Nephron (organoid): ENCODE results near the gene CCDC9B.
A peak's percentile ranks its signal among the peaks of the same experiment; 100 is the strongest.

Experiments
- H3K27ac Mint-ChIP-seq, 3 experiments: 2 replicates each; pipeline ENCODE4 v1.8.0; 2020; ENCODE audit warnings: mixed read lengths in 3 of 3, mild to moderate bottlenecking in 2 of 3, moderate library complexity in 1 of 3
- H3K27me3 Mint-ChIP-seq: 2 replicates; pipeline ENCODE4 v1.8.0; 2021; ENCODE audit warnings: low read depth, mild to moderate bottlenecking, moderate library complexity, mixed read lengths
- H3K36me3 Mint-ChIP-seq: 2 replicates; pipeline ENCODE4 v1.8.0; 2020; ENCODE audit warnings: low read depth, mixed read lengths
- H3K4me1 Mint-ChIP-seq: 2 replicates; pipeline ENCODE4 v1.8.0; 2020; ENCODE audit warnings: mixed read lengths
- H3K4me3 Mint-ChIP-seq, 3 experiments: 2 replicates each; pipeline ENCODE4 v1.8.0; 2020; ENCODE audit warnings: mild to moderate bottlenecking in 3 of 3, mixed read lengths in 3 of 3, moderate library complexity in 2 of 3
- H3K9me3 Mint-ChIP-seq: 2 replicates; pipeline ENCODE4 v1.8.0; 2020; ENCODE audit warnings: mixed read lengths
- TF ChIP-seq, protein P1 (sequence below), 3 experiments: fragments of 200-600 bp; sonication (generic); IDR thresholded peaks; one replicate each; pipeline ENCODE4 v1.5.0; 2021; ENCODE audit warnings: antibody characterized with exemption in 3 of 3; ENCODE audit not compliant: unreplicated experiment in 3 of 3

The CCDC9B gene

DNA sequence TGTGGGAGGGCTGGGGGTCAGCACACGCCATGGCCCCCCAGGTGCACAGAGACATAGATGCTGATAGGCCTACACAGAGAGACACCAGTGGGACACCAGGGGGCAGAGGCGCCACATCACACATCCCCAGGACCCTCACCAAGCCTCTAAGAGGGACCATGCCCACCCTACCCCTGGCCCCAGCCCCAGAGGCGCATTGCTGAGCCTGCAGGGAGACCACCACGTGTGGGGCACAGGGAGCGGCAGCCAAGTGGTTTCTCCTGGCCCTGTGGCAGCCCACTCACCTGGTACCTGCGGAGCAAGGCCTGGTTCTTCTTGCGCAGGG lies 1.2 kb downstream of the CCDC9B start:
- no peaks in the 10 kb centered on the region for H3K9me3 Mint-ChIP-seq
- TF ChIP-seq, protein P1, sequence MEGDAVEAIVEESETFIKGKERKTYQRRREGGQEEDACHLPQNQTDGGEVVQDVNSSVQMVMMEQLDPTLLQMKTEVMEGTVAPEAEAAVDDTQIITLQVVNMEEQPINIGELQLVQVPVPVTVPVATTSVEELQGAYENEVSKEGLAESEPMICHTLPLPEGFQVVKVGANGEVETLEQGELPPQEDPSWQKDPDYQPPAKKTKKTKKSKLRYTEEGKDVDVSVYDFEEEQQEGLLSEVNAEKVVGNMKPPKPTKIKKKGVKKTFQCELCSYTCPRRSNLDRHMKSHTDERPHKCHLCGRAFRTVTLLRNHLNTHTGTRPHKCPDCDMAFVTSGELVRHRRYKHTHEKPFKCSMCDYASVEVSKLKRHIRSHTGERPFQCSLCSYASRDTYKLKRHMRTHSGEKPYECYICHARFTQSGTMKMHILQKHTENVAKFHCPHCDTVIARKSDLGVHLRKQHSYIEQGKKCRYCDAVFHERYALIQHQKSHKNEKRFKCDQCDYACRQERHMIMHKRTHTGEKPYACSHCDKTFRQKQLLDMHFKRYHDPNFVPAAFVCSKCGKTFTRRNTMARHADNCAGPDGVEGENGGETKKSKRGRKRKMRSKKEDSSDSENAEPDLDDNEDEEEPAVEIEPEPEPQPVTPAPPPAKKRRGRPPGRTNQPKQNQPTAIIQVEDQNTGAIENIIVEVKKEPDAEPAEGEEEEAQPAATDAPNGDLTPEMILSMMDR (IDR thresholded peaks at IDR 0.05; ENCODE audit: unreplicated experiment in 3 of 3), result no peak

DNA sequence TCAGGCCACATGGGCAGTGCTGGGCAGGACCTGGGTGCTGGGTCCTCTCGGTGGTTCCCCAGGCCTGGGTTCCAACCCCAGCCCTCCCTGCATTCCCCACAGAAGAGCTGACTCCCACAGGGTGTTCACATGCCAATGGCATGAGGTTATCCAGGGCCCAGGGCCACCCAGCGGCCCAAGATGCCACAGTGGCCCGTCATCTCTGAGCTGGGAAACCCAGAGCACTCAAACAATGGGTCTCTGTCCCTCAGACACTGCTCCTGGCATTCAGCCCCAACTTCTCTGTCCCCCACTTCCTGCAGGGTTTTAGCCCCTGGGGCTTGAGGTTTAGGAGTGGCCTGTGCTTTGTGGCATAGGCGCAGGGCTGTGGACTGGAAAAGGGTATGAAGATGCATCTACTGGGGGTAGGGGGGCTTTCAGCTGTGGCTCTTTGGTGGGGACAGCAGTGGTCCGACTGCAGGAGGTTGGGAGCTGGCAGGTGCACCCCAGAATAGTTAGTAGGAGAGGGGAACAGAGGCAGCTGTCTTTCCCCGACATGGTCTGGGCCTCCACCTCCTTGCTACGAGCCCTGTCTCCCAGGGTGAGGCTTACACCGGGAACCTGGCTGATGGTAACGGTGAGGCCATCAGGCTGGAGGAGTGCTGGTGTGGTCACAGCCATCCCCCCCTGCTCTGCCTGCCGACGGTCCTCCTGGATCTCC lies 1.7 kb downstream of the CCDC9B start:
- H3K27me3 Mint-ChIP-seq, result peaks cover 5% of the 10 kb centered on the region
- H3K4me1 Mint-ChIP-seq, result peaks cover 60% of the 10 kb centered on the region
- no peaks in the 10 kb centered on the region for H3K36me3 Mint-ChIP-seq
- no peak overlapping the region for H3K4me3 Mint-ChIP-seq
- no peaks in the 10 kb centered on the region for H3K9me3 Mint-ChIP-seq
- H3K27ac Mint-ChIP-seq, result peak overlapping the region in 2 of 3 experiments; percentile 81 to 87
- TF ChIP-seq, protein P1 (IDR thresholded peaks at IDR 0.05; ENCODE audit: unreplicated experiment in 3 of 3), result peak in 1 of 3 experiments; percentile 14

More for the DNA sequence above, 1.2 kb downstream of the CCDC9B start:
- Mint-ChIP-seq H3K4me3 (peak overlapping the region in 1 of 3 experiments; percentile 49), H3K4me1 (peaks cover 61% of the 10 kb centered on the region), H3K27me3 (peaks cover 5% of the 10 kb centered on the region), H3K27ac (peak overlapping the region; percentile 68 to 89 (median 87)), H3K36me3 (no peaks in the 10 kb centered on the region)

DNA sequence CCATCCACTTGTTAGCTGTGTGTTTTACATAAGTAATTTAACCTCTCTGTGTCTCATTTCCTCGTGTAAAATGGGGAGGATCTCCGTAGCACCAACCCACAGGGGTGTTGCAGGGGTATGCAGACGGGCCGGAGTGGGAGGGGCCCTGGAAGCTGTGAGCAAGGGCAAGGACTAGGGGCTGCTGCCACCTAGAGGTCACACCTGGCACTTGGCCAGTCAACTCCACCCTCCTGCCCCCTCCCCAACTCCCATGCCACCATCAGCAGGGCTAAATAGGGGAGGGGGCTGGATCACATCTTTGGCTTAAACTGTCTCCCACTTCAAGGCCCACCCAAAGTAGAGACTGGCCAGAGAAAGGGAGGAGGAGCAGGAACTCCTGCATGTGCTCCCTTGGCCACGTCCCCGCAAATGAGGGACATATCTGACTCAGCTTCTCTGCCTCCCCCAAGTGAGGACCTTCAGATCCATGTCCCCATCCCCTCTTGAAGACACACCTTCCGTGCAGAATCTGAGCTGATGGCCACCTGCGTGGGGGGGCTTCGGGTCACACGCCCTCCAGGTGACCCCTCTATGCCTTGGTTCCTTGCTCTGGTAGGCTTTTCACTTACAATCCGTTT lies 2.6 kb downstream of the CCDC9B start:
- Mint-ChIP-seq H3K27me3 (peaks cover 5% of the 10 kb centered on the region), H3K36me3 (no peaks in the 10 kb centered on the region), H3K4me1 (peaks cover 60% of the 10 kb centered on the region), H3K27ac (peak overlapping the region in 2 of 3 experiments; percentile 81 to 87), H3K9me3 (no peaks in the 10 kb centered on the region), H3K4me3 (peak overlapping the region in 1 of 3 experiments; percentile 47)
- TF ChIP-seq, protein P1 (IDR thresholded peaks at IDR 0.05; ENCODE audit: unreplicated experiment in 3 of 3), result peak; percentile 67 to 92 (median 74)

DNA sequence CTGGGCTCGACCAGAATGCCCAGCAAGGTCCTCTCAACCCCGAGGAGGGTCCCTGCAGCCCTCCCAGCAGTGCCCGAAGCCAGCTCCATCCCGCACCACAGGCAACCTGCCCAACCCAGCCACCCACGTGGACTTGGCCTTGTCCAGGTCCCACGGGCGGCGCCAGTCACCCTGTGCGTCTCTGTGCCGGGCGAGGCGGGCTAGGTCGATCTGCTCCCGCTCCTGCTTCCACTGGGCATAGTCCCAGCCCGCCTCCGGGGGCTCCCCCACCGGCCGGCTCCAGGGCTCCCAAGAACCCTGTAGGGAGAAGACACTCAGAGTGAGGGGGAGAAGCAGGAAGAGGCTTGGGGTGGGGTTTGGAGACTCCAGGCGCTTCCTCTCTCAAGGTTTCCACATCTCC lies 3.1 kb downstream of the CCDC9B start:
- TF ChIP-seq, protein P1 (IDR thresholded peaks at IDR 0.05; ENCODE audit: unreplicated experiment in 3 of 3), result no peak
- peaks cover 9% of the 10 kb centered on the region for H3K27me3 Mint-ChIP-seq
- no peaks in the 10 kb centered on the region for H3K9me3 Mint-ChIP-seq
- no peak overlapping the region for H3K4me3 Mint-ChIP-seq
- H3K4me1 Mint-ChIP-seq, result peaks cover 57% of the 10 kb centered on the region
- peak overlapping the region in 1 of 3 experiments; percentile 81 for H3K27ac Mint-ChIP-seq
- H3K36me3 Mint-ChIP-seq, result no peaks in the 10 kb centered on the region

DNA sequence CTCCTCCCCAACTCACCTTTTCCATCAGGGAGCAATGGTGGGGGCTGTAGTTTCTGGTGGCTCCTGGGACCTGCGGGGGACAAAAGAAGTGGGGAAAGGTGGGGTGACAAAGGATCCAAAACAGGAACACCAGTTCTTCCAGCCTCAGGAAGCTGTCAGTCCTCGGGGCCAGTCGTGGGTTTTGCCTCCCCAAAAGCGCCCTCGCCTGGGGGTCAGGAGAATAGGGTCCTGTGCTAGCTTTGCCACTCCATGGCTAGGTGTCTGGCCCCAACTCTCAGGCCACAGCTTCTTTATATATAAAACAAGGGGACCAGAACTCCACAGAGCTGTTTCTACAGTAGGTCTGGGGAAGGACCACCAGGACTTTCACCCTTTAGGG lies 4.0 kb downstream of the CCDC9B start:
- no peaks in the 10 kb centered on the region for H3K9me3 Mint-ChIP-seq
- peaks cover 55% of the 10 kb centered on the region for H3K4me1 Mint-ChIP-seq
- no peaks in the 10 kb centered on the region for H3K36me3 Mint-ChIP-seq
- H3K27ac Mint-ChIP-seq, result peak overlapping the region in 2 of 3 experiments; percentile 42 to 60
- TF ChIP-seq, protein P1 (IDR thresholded peaks at IDR 0.05; ENCODE audit: unreplicated experiment in 3 of 3), result peak in 1 of 3 experiments; percentile 14
- H3K4me3 Mint-ChIP-seq, result no peak overlapping the region
- peaks cover 9% of the 10 kb centered on the region for H3K27me3 Mint-ChIP-seq
